ENCODE measurements around the gene LGMN.

GRCh38 chr14:92696366-92696765 is 52.1 kb downstream of the LGMN start:
- TF ChIP-seq, protein P1, sequence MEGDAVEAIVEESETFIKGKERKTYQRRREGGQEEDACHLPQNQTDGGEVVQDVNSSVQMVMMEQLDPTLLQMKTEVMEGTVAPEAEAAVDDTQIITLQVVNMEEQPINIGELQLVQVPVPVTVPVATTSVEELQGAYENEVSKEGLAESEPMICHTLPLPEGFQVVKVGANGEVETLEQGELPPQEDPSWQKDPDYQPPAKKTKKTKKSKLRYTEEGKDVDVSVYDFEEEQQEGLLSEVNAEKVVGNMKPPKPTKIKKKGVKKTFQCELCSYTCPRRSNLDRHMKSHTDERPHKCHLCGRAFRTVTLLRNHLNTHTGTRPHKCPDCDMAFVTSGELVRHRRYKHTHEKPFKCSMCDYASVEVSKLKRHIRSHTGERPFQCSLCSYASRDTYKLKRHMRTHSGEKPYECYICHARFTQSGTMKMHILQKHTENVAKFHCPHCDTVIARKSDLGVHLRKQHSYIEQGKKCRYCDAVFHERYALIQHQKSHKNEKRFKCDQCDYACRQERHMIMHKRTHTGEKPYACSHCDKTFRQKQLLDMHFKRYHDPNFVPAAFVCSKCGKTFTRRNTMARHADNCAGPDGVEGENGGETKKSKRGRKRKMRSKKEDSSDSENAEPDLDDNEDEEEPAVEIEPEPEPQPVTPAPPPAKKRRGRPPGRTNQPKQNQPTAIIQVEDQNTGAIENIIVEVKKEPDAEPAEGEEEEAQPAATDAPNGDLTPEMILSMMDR (IDR thresholded peaks at IDR 0.05; ENCODE audit: low read depth, low read length, poor library complexity, severe bottlenecking) = no peak
- no peak for TF ChIP-seq EZH2phosphoT487 (IDR thresholded peaks at IDR 0.05; ENCODE audit: borderline replicate concordance, low read length)
